Mucosa of rectum (tissue), 2 donors: ENCODE results near the gene SERPINB1.

ENCODE experiments used
- H3K27ac ChIP-seq, 2 donors: one replicate each; pipeline ENCODE4 v1.7.0; 2013; ENCODE audit warnings: inconsistent platforms in 2 of 2, low read depth in 2 of 2, low read length in 2 of 2
- H3K27me3 ChIP-seq, 2 donors: one replicate each; pipeline ENCODE4 v1.7.0; 2013; ENCODE audit warnings: low read length in 2 of 2; ENCODE audit not compliant: control insufficient read depth in 2 of 2, insufficient read depth in 2 of 2
- H3K36me3 ChIP-seq, 2 donors: one replicate each; pipeline ENCODE4 v1.7.0; 2013; ENCODE audit warnings: low read length in 2 of 2; ENCODE audit not compliant: control insufficient read depth in 2 of 2, insufficient read depth in 2 of 2
- H3K4me1 ChIP-seq, 2 donors: one replicate each; pipeline ENCODE4 v1.7.0; 2013; ENCODE audit warnings: low read length in 2 of 2, mild to moderate bottlenecking in 1 of 2; ENCODE audit not compliant: control insufficient read depth in 2 of 2, insufficient read depth in 2 of 2
- H3K4me3 ChIP-seq, 2 donors: one replicate each; pipeline ENCODE4 v1.7.0; 2013; ENCODE audit warnings: low read length in 2 of 2
- H3K9ac ChIP-seq, 2 donors: one replicate each; pipeline ENCODE4 v1.7.0; 2013; ENCODE audit warnings: low read length in 2 of 2, low read depth in 1 of 2, mild to moderate bottlenecking in 1 of 2
- H3K9me3 ChIP-seq, 2 donors: one replicate each; pipeline ENCODE4 v1.7.0; 2013; ENCODE audit warnings: low read length in 2 of 2; ENCODE audit not compliant: control insufficient read depth in 2 of 2
- donor health status: healthy.
- donor health status: Normal muscosa, but diverticular disease.

The SERPINB1 gene

GRCh38 chr6:2876210-2877056 lies 34.8 kb upstream of the SERPINB1 start:
- H3K4me3 ChIP-seq, result peak overlapping the region; percentile 58 to 69
- peak overlapping the region; percentile 68 to 76 for H3K9ac ChIP-seq
- H3K4me1 ChIP-seq, result peaks cover 21 to 23% of the 10 kb centered on the region in 2 donors

DNA sequence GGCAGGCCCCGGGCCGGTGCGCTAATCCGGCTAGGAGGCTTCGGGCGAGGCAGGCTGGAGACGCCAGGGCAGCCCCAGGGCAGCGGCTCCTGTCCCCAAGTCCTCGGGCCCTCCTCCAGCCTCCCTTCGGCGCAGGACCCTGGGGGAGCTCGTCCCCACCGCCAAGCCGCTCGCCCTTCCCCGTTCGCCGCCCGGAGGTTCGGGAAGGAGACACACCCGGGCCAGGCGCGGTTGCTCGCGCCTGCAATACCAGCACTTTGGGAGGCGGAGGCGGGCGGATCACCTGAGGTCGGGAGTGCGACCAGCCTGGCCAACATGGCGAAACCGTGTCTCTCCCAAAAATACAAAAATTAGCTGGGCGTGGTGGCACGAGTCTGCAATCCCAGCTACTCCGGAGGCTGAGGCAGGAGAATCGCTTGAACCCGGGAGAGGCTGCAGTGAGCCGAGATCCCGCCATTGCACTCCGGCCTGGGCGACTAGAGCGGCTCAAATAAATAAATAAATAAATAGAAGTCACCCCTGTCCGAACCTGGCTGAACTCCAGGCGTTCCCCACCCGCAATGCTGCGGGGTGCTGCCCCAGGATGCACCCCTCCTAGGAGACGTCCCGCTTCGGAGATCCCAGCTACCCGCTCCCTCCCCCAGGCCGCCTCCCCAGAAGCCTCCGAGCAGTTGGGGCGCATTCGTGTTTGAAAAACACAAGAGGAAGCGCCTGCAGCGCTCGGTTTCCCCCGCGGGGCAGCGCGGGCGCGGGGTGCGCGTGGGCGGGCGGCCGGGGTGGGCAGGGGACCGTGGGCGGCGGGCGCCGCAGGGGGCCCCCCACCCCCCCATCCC lies 33.9 kb upstream of the SERPINB1 start:
- peaks cover 21 to 23% of the 10 kb centered on the region in 2 donors for H3K4me1 ChIP-seq
- H3K27ac ChIP-seq, result peak overlapping the region; percentile 78 to 79
- no peaks in the 10 kb centered on the region for H3K27me3 ChIP-seq
- H3K9ac ChIP-seq, result peak overlapping the region; percentile 76 to 77
- no peaks in the 10 kb centered on the region for H3K9me3 ChIP-seq
- peak overlapping the region; percentile 77 to 81 for H3K4me3 ChIP-seq
- H3K36me3 ChIP-seq, result no peaks in the 10 kb centered on the region

More at GRCh38 chr6:2876210-2877056, 34.8 kb upstream of the SERPINB1 start:
- Histone ChIP-seq H3K9me3 (no peaks in the 10 kb centered on the region), H3K36me3 (no peaks in the 10 kb centered on the region), H3K27ac (peak overlapping the region; percentile 78 to 79), H3K27me3 (no peaks in the 10 kb centered on the region)

DNA sequence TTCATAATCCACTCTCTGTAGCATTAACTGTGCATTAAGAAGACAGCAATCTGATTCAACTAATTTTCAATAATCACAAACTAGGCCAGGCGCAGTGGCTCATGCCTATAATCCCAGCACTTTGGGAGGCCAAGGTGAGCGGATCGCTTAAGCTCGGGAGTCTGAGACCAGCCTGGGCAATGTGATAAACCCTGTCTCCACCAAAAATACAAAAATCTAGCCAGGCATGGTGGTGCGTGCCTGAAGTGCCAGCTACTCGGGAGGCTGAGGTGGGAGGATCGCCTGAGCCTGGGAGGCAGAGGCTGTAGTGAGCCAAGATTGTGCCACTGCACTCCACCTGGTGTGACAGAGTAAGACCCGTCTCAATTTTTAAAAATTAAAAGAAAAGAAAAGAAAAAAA lies 32.0 kb upstream of the SERPINB1 start:
- no peak overlapping the region for H3K27ac ChIP-seq
- H3K36me3 ChIP-seq, result no peaks in the 10 kb centered on the region
- H3K4me3 ChIP-seq, result no peak overlapping the region
- no peak overlapping the region for H3K9ac ChIP-seq
- no peaks in the 10 kb centered on the region for H3K27me3 ChIP-seq
- peaks cover 21 to 23% of the 10 kb centered on the region in 2 donors for H3K4me1 ChIP-seq
- H3K9me3 ChIP-seq, result no peaks in the 10 kb centered on the region

DNA sequence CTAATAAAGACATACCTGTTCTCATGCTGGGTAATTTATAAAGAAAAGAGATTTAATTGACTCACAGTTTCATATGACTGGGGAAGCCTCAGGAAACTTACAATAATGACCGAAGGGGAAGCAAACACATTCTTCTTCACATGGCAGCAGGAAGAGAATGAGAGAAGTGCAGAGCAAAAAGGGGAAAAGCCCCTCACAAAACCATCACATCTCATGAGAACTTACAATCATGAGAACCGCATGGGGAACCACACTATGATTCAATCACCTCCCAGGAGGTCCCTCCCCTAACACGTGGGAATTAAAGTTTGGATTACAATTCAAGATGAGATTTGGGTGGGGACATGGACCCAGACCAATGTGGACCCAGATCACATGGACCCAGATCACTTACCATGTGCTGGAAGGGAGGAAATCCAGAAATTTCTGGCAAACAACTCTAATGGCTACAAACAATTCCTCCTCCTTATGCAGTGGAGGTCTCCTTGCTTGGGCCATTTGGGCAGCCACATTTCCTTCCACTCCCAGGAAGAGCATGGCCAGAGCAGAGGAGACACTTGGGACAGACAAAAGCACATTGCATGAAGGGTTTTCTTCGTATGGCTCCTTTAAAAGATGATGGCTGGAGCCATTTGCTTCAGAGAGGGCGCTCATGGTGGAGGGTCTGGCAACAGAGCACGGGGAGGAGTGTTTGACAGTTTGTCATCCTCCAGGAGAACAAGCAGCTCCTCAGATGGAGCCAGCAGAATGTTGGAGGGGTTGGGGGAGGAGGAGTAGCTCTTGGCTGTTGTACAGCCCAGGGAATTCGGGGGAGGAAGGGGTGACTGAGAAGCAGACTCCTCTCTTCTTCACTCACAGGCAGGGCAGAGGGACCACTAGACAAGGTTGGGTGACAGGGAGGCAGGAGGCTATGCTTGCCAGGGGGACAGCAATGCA lies 31.0 kb upstream of the SERPINB1 start:
- no peaks in the 10 kb centered on the region for H3K27me3 ChIP-seq
- no peaks in the 10 kb centered on the region for H3K9me3 ChIP-seq
- no peak overlapping the region for H3K27ac ChIP-seq
- H3K9ac ChIP-seq, result no peak overlapping the region
- no peaks in the 10 kb centered on the region for H3K36me3 ChIP-seq
- no peak overlapping the region for H3K4me3 ChIP-seq
- peaks cover 21% of the 10 kb centered on the region in 2 donors for H3K4me1 ChIP-seq

DNA sequence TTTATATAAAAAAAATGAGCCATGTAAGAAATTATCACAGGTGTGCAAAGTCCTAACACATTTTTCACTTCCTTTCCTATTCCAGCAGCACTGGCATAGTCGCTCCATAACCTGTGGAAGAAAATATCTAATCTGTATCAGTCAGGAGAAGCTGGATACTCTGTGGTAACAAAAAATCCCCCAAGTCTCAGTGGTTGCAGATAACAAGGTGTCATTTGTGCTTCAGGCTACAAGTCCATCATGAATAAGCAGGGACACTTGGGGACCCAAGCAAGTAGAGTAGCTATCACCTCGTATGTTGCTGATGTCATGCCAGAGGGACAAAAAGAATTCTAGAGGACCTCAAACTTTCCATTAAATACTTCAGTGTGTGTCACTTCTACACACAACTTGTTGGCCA lies 30.3 kb upstream of the SERPINB1 start:
- no peak overlapping the region for H3K9ac ChIP-seq
- no peaks in the 10 kb centered on the region for H3K27me3 ChIP-seq
- H3K27ac ChIP-seq, result no peak overlapping the region
- peaks cover 14% of the 10 kb centered on the region in 2 donors for H3K4me1 ChIP-seq
- H3K9me3 ChIP-seq, result no peaks in the 10 kb centered on the region
- no peak overlapping the region for H3K4me3 ChIP-seq
- no peaks in the 10 kb centered on the region for H3K36me3 ChIP-seq

DNA sequence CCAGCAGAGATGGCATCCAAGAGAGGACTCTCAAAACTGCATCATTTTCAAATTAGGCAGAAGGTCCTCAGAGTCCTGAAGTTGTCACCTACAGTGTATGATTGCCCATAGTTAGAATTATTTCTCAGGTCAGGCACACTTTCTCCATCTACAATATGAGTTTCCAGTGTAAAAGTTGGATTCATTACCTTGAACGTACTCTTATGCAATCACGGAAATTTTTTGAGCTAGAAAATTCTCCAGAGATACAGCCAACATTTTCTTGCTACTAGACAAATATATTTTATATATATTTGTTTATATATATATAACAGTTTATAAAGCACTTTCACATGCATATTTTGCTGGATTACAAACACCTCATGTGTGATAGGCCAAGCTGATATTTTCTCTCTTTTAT lies 29.4 kb upstream of the SERPINB1 start:
- no peak overlapping the region for H3K9ac ChIP-seq
- H3K27me3 ChIP-seq, result no peaks in the 10 kb centered on the region
- peaks cover 8 to 9% of the 10 kb centered on the region in 2 donors for H3K4me1 ChIP-seq
- no peaks in the 10 kb centered on the region for H3K36me3 ChIP-seq
- no peak overlapping the region for H3K4me3 ChIP-seq
- no peak overlapping the region for H3K27ac ChIP-seq
- no peaks in the 10 kb centered on the region for H3K9me3 ChIP-seq

GRCh38 chr6:2870046-2870636 lies 28.5 kb upstream of the SERPINB1 start:
- Histone ChIP-seq H3K4me3 (no peak overlapping the region), H3K27me3 (no peaks in the 10 kb centered on the region), H3K9ac (no peak overlapping the region), H3K9me3 (no peaks in the 10 kb centered on the region), H3K27ac (no peak overlapping the region), H3K4me1 (peaks cover 7 to 8% of the 10 kb centered on the region in 2 donors), H3K36me3 (no peaks in the 10 kb centered on the region)

DNA sequence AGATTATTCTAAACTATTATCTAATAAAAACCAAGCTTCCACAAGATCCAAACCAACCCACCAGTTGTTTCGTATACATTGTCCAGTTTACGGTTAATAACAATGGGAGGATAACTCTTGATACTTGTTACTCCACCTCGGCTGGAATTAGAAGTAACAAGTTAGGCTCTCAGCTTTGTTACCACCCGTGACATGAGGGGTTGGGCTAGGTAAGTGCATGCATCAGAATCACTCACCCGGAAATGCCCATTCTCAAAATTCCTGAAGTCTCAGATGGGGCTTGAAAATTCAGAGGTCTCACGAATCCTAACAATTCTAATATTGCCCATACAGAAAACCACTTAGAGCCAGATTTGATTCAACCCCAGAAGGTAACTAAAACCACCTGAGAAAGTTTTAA lies 27.0 kb upstream of the SERPINB1 start:
- H3K9me3 ChIP-seq, result no peaks in the 10 kb centered on the region
- H3K9ac ChIP-seq, result no peak overlapping the region
- H3K36me3 ChIP-seq, result no peaks in the 10 kb centered on the region
- no peak overlapping the region for H3K27ac ChIP-seq
- H3K4me1 ChIP-seq, result peaks cover 2 to 6% of the 10 kb centered on the region in 2 donors
- H3K27me3 ChIP-seq, result no peaks in the 10 kb centered on the region
- no peak overlapping the region for H3K4me3 ChIP-seq

DNA sequence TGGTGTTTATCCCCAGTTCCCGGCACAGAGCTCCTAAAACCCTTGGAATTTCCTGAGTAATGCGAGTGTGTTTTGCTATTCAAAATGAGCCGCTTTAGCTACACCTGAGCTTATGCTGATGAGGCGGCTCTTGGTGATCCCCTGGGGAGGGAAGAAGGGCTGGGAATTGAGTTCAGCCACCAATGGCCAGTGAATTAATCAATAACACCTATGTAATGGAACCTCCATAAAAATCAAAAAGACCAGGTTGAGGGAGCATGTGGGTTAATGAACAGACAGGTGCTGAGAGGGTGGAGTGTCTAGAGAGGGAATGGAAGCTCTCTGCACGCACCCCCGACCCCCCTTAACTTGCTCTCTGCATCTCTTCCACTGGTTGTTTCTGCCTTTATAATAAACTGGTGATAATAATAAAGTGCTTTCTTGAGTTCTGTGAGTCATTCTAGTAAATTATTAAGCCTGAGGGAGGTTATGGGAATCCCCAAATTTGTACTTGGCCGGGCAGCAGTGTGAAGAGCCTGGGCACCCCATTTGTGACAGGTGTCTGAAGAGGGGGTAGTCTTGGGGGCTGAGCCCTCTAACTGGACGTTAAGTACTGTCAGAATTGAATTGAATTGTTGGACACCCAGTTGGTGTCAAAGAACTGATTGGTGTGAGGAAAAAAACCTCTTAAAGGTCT lies 24.6 kb upstream of the SERPINB1 start:
- H3K9ac ChIP-seq, result no peak overlapping the region
- no peaks in the 10 kb centered on the region for H3K27me3 ChIP-seq
- no peak overlapping the region for H3K27ac ChIP-seq
- H3K4me3 ChIP-seq, result no peak overlapping the region
- no peaks in the 10 kb centered on the region for H3K36me3 ChIP-seq
- no peaks in the 10 kb centered on the region for H3K9me3 ChIP-seq
- peaks cover 5 to 12% of the 10 kb centered on the region in 2 donors for H3K4me1 ChIP-seq
